Fibroblast of peridontal ligament (primary cell): ENCODE data around the gene KRTAP10-8.
"Not testable (repeated sequence)": the region's sequence is repeated elsewhere in the genome, so short reads cannot be mapped to it uniquely, and the experiment has no call there.

Experiments used
- DNase-seq: peaks from one replicate; pipeline ENCODE4 v3.0.0-alpha.2; 2010; ENCODE audit errors: extremely low read depth

Gene KRTAP10-8

DNA sequence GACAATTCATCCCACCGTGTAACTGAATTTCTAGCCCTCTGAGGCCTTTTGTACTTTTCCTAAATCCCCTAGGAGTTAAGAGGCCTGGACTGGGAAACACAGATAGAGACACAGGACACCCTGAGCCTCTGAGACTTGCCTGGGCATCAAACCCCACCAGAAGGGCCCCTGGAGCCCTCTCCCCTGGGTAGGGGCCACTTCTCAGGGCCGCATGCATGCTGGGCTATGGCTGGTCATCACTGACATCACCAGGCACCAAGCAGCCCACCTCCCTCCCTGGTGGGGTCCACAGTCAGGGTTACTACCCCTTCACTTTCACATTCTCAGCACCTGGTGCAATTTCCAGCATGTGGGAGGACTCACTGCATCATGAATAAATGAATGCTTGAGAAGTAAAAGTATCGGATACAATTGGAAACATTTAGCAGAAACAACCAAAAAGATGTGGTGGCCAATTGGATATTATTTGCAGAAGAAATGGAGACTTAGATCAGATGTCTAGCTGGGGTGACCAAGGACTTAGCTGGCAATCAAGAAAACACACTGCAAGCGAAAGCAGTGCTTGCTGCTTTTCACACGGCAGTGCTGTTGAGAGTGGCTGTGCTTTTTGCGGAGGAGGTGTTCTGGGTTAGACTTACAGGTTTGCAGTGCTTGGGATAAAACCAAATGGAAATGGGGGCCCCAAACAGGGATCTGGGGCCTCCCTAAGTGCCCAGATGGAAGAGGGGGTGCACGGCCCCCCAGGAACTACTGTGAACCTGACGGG is 12.4 kb upstream of the KRTAP10-8 start:
- DNase-seq = no peak

DNA sequence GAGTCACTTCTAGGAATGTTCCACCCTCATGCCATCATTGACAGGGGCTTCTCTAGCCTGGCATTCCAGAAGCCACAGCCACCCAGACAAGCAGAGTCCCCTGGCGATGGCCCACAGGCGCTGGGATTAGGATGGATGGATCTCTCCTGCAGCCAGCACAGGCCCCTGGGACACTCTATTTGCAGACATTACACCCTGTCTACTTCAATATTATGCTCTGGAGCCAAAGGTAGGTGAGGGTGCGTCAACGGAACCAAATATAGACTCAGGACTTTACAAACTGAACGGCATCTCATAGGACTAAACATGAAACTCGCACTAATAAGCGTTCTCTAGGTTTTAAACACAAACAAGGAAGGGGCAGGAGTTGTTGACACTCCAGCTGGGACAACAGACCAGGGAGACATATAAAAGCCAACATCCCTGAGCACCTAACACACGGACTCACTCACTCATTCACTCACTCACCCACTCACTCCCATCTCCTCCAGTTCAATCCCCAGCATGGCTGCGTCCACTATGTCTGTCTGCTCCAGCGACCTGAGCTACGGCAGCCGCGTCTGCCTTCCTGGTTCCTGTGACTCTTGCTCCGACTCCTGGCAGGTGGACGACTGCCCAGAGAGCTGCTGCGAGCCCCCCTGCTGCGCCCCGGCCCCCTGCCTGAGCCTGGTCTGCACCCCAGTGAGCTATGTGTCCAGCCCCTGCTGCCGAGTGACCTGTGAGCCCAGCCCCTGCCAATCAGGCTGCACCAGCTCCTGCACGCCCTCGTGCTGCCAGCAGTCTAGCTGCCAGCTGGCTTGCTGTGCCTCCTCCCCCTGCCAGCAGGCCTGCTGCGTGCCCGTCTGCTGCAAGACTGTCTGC is 11.5 kb upstream of the KRTAP10-8 start, which contains the start of gene KRTAP10-7:
TSS of gene KRTAP10-7 (plus strand) at position 480 of the 861 bp plus-strand sequence. CDS start at position 505, 25 bp downstream.
- DNase-seq = not testable (repeated sequence)

DNA sequence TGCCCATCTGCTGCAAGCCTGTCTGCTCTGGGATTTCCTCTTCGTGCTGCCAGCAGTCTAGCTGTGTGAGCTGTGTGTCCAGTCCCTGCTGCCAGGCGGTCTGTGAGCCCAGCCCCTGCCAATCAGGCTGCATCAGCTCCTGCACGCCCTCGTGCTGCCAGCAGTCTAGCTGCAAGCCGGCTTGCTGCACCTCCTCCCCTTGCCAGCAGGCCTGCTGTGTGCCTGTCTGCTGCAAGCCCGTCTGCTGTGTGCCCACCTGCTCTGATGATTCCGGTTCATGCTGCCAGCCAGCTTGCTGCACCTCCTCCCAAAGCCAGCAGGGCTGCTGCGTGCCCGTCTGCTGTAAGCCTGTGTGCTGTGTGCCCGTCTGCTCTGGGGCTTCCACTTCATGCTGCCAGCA is 10.8 kb upstream of the KRTAP10-8 start:
- DNase-seq = not testable (repeated sequence)

DNA sequence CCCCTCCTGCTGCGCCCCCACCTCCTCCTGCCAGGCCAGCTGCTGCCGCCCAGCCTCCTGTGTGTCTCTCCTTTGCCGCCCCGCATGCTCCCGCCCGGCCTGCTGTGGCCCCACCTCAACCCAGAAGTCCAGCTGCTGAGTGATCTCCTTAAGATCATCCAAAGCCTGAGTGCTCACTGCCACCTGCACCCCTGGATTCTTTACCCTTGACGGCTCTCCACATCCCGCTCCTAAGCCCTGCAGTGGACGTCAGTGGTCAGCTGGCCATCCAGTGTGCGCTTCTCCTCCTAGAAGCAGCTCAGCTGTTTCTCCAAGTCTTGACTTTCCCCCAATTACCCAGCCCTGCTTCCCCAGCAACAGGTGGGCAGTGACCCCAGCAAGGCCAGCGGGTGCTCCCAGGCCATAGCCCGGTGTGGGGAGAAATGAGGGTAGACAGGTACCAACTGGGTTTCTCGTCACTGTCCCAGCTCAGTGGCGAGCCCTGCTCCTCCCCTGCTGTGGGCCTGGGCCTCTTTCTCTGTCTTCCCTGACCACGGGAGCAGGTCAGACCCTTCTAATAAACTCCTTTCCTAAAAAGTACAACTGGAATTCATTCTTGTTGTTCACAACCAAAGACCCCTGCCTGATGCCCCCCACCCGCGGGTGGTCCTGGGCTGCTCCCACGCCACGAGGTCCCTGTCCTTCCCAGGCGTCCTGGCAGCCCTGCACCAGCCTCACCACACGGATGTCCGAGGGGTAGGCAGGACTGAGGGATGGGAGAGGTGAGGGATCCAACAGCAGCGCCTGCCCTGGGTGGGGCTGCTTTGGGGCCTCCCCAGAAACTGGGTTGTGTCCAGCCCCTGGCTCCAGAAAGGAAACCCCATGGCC is 10.1 kb upstream of the KRTAP10-8 start:
- DNase-seq = no peak

DNA sequence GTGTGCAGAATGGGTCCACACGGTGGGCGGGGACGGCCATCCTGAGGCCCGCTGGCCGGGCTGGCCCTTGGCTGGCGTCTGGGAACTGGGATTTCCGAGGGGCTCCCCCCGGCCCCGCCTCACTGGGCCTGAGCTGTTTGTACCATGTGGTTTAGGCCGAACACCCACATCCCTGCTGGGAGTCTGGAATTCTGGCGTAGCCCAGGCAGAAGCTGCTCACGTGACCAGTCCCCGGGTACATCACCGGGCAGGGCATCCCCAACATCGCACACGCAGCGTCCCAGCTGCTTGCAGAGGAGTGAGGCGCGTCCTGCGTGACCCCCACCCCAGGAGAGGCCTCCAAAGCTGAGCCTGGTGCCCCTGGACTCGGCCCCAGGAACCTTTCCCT is 9.4 kb upstream of the KRTAP10-8 start:
- DNase-seq = no peak

DNA sequence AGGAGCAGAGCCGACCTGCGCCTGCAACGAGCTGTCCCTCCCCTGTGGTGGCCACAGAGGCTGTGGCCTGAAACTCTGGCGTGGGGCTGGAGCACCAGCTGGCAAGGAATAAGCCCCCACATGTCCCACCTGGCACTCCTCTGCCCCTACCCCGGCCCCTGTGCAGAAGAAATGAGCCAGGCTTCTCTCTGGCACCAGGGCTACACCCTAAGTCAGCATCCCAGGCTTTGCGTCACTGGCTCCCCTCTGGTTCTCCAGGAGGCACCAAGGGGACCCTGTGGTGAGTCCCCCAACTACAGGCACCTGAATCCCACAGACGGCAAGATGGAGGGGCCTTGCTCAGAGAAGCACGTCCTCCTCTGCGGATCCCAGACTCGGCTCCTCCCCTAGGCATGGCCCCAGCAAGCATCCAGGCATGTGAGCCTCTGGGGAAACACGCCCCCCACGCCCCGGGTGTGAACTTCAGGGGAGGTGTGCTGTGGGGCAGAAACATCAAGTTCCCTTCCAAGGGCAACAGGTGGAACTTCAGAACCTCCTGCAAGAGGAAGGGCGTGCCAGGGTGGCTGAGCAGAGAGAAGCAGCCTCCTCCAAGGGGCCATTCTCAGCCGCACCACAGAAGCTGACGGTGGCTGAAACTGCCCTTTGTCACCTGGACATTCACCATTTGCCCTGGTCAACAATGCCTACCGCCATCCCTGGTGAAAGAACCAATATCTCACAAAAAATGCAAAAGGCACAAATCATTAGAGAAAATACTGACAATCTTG is 8.6 kb upstream of the KRTAP10-8 start:
- no peak for DNase-seq

DNA sequence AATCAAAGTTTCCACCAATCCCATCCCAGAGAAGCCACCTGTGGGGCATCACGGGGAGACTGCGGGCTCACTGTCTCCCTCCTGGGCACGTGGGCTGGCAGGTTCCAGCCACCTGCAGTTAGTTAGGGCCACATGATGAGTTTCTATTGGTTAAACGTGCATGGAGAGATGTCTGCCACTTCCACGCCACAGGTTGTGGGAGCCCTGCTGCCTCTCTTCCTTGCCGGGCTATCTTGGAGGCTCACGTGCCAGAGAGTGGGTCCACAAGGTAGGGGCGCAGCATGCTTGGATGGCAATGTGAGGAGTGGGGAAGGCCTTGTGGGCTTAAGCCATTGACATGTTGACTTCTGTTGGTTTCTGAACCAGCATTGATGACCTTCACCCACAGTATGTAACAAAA is 8.0 kb upstream of the KRTAP10-8 start:
- DNase-seq = no peak

DNA sequence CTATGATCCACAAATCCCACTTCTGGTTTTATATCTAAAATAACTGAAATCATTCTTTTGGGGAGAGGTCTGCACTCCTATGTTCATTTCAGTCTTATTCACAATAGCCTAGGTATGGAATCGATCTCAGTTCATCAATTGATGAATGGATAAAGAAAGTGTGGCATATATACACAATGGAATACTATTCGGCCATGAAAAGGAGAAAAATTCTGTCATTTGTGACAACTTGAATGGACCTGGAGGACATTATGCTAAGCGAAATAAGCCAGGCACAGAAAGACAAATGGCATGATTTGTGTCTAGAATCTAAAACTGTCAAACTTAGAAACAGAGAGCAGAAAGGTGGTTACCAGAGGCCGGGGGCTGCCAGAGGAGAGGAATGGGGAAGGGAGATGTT is 5.4 kb upstream of the KRTAP10-8 start:
- DNase-seq = no peak

DNA sequence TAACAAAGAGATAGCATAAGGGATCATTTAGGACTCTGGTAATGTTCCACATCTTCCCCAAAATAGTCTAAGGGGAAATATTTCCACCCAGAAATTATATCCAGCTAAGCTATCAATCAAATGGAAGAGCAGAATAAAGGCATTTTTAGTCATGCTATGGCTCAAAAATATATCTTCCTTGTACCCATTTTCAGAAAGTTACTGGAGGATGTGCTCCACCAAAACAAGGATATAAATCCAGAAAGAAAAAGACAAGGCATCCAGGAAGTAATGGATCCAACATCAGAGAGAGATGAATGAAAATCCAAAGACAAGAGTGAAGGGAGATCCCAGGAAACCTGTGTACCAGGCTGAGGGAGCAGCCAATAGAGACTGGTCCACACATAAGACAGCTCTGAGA is 2.7 kb upstream of the KRTAP10-8 start:
- DNase-seq = no peak

DNA sequence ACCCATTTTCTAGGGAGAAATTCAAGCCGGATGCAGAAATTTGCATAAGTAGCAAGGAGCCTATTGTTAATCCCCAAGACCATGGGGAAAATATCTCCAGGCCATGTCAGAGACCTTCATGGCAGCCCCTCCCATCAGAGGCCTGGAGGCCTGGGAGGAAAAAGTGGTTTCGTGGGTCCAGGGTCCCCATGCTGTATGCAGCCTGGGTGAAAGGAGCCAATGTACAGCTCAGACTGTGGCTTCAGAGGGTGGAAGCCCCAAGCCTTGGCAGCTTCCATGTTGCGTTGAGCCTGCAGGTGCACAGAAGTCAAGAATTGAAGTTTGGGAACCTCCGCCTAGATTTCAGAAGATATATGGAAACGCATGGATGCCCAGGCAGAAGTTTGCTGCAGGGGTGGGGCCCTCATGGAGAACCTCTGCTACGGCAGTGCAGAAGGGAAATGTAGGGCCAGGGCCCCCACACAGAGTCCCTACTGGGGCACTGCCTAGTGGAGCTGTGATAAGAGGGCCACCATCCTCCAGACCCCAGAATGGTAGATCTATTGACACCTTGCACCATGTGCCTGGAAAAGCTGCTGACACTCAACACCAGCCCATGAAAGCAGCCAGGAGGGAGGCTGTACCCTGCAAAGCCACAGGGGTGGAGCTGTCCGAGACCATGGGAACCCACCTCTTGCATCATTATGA is 1.6 kb upstream of the KRTAP10-8 start:
- not testable (repeated sequence) for DNase-seq

DNA sequence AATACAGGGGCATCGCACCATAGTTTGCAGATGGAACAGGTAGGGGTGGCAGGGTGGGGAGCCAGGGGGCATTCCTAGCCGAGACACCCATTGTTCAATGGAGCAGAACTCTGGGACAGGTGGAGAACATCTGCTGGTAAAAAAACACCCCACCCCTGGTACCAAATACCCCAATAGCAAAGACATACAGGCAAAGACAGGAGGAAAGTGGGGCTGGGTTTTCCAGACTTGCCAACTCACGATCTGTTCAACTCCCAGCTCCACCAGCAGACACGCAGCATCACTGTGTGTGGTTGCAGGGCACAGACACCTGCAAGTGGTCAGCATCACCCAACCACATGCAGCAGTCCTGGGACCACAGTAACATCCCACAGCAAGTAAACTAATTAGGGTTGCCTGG is 328 bp upstream of the KRTAP10-8 start:
- DNase-seq = no peak

DNA sequence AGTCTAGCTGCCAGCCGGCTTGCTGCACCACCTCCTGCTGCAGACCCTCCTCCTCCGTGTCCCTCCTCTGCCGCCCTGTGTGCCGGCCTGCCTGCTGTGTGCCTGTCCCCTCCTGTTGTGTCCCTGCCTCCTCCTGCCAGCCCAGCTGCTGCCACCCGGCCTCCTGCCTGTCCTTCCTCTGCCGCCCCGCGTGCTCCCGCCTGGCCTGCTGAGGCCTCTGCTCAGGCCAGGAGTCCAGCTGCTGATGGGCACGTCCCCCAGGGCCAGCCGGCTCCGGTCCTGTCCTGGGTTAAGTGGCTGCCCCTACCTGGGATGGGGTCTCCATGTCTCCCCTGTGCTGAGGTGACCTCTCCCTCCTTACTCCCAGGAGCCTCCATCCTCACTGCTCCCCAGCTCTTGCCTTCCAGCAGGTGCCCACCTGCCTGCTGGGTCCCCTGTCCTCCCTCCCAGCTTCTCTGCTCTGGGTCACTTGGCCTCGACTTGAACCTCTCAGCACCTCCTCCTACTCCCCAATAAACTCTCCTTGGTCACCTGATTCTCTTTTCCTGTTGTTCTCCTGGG is 870 bp downstream of the KRTAP10-8 start:
- no peak for DNase-seq

DNA sequence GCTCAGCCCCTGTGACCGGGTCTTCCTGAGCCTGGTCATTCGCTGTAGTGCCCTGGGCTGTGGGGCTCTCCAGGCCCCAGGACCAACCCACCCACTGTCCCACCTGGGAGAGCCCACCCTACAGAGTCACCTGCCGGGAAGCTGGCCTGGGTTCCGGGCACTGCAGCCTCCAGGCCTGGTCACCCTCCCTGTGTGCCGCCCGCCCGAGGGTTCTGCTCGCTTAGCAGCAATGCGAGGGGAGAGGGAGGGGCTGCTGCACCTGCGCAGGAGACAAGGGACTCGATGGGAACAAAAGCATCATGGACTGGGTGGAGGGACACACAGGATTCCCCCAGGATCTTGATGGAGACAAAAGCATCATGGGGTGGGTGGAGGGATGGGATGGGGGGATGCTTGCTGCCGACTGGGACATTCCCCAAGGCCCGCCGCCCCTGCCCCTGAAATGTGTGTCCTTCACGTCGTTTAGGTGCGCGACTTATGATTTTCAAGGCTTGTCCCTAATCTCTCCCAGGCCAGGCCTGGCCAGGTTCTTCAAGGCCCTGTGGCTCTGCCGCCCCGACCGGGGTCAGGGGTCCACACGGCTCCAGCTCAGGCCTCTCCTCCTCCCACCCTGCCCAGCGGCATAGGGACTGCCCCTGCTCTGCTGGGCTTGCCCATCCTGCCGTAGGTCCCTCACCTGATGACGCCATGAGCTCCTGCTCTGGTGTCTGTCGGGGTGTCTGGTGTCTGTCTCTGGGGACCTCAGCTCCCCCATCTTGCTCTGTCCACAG is 1.7 kb downstream of the KRTAP10-8 start:
- no peak for DNase-seq

DNA sequence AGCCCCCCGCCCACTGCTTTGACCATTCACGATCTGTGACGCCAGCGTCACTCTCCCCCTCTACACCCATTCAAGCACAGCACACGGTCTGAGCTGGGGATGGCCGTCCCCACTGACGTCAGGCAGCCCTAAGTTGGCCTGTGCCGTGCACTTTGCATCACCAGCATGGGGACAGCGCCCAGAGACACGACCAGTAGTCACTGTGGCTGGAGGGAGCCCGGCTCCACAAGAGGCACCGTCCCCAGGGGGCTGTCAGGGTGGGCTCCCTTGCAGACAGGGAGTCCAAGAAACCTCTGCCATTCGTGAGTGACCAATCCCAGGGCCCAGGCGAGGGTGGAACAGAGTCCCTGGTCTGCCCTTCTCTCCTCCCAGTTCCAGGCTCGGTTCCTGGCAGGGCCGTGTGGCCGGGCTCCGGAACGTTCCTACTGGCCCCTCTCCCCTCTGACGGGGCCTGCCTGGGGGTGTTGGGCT is 2.3 kb downstream of the KRTAP10-8 start:
- DNase-seq = no peak

DNA sequence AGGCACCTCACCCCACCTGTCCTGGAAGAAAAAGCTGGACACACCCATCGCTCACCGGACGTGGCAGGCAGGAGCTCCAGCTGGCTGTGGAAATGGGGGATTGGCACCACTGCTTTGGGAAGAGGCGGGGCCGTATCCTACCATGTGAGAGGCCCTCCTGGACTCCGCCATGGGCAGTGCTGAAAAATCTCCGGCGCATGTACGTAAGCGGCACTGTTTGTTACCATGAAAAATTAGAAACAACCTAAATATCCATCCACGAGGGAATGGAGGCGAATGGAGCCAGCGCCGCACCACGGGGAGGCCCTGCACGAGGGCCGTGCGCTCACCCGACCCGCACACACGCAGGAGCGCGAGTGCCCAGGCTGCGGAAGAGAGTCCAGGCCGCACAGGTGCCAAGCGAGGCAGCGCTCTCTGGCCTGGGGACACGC is 3.1 kb downstream of the KRTAP10-8 start:
- DNase-seq = no peak

DNA sequence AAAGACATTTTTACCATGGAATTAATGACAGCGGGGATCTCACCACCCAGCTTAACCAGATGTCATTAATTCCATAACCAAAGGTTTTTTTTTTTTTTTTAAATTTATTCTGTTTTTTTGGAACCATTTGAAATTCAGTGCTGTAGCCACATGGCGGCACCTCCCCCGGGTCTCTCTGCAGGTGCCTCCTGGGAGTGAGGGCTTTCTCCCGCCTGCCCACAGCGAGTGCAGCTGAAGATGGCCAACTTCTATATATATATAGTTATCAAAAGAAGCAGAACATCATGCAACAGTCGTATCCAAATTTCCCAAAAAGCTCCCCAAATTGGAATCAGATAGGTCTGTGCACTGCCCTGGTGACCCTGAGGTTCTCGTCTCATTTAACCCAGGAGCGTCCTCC is 3.6 kb downstream of the KRTAP10-8 start:
- DNase-seq = no peak

DNA sequence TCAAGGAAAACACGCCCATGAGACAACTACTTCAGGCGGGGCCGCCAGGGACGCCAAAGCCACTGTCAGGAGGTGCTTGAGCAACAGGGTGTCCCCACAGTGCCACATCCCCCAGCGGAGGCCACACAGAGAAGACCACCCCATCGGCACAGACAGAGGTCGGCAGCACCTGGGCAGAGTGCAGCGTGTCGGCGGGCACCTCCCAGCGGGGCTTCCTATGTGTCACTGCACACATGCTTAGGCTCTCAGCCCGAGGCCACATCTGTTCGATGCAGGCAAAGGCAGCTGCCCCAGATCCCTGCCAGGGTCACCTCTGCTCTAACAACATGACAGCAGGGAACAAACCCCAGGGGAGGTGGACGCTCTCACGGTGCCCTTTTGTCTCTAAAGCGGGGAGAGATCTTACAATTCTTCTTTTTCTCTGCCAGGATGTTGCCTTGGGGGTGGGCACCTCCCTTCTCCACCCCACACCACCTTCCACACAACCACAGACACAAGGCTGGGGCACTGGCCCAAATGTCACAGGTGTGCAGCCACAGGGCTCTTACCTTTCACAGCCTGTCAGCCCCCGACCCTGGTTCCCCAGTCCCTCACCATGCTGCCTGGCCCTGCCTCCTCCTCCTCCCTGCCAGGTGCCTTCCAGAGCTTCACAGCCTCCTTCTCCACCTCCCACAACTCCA is 4.2 kb downstream of the KRTAP10-8 start:
- DNase-seq = no peak

DNA sequence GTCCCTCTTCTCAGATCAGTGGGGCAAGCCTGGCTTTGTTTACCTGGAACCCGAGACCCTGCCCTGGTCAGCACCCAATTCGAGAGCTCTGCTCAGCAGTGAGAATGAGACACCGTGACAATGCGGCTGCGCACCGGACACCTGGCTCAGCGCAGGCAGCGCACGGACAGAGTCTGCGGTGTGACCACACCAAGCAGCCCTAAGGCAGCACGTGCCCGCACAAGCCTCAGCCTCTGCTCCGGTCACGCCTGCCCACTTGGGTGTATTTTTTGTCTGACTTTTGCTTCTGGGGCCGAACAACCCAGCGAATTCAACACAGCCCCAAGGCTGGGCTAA is 4.7 kb downstream of the KRTAP10-8 start:
- DNase-seq = no peak

DNA sequence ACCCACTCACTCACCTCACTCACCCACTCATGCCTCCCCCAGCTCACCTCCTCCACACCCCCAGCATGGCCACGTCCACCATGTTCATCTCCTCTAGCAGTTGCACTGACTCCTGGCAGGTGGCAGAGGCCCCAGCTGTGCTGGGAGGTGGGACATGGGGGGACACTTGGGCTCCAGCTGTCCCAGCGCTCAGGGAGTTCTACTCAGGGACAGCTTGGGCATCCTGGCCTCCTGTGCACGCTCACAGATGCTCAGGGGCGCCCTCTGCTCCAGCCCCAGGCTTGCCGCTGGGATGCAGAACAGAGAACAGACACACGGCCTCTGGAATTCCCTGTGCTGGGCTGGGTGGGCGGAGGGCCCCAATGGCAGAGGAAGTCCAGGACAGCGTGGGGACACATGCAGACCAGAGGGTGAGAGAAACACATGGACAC is 5.2 kb downstream of the KRTAP10-8 start:
- DNase-seq = no peak
